Liver (tissue), 9 donors: ENCODE results near the gene MRPL52. TPM values are rescaled to one million over a fixed set of nuclear protein-coding genes. Genes with fewer than 3 reads are reported as not detected.

Experiments used
- DNase-seq: peaks from one replicate; pipeline ENCODE4 v3.0.0-alpha.2; 2017; ENCODE audit warnings: low spot score
- H3K27ac ChIP-seq, 2 donors: one replicate each; pipeline ENCODE4 v1.7.0; 2013; ENCODE audit warnings: inconsistent platforms in 2 of 2, low read length in 2 of 2, control low read depth in 1 of 2, low read depth in 1 of 2, mild to moderate bottlenecking in 1 of 2
- H3K27me3 ChIP-seq, 4 donors: one replicate each; pipeline versions ENCODE4 v1.6.1 to v1.7.0; 2013; ENCODE audit warnings: low read length in 3 of 4, inconsistent platforms in 1 of 4, mild to moderate bottlenecking in 1 of 4, moderate library complexity in 1 of 4; ENCODE audit not compliant: control insufficient read depth in 4 of 4, insufficient read depth in 4 of 4
- H3K36me3 ChIP-seq, 4 donors: one replicate each; pipeline versions ENCODE4 v1.6.1 to v1.7.0; 2013; ENCODE audit warnings: low read length in 3 of 4, mild to moderate bottlenecking in 3 of 4, low read depth in 1 of 4, moderate library complexity in 1 of 4; ENCODE audit not compliant: control insufficient read depth in 4 of 4, insufficient read depth in 3 of 4
- H3K4me1 ChIP-seq, 4 donors: one replicate each; pipeline versions ENCODE4 v1.6.1 to v1.7.0; 2013; ENCODE audit warnings: low read length in 3 of 4, mild to moderate bottlenecking in 3 of 4, moderate library complexity in 1 of 4; ENCODE audit not compliant: control insufficient read depth in 4 of 4, insufficient read depth in 4 of 4
- H3K4me3 ChIP-seq, 3 donors: one replicate each; pipeline versions ENCODE4 v1.6.1 to v1.7.0; 2013; ENCODE audit warnings: low read length in 3 of 3, control low read depth in 1 of 3, low read depth in 1 of 3, mild to moderate bottlenecking in 1 of 3
- H3K9ac ChIP-seq, 2 donors: one replicate each; pipeline ENCODE4 v1.7.0; 2013; ENCODE audit warnings: low read length in 2 of 2, mild to moderate bottlenecking in 2 of 2, moderate library complexity in 2 of 2, control low read depth in 1 of 2, low read depth in 1 of 2
- H3K9me3 ChIP-seq, 4 donors: one replicate each; pipeline versions ENCODE4 v1.6.1 to v1.7.0; 2013; ENCODE audit warnings: low read length in 3 of 4; ENCODE audit not compliant: control insufficient read depth in 4 of 4
- EGR1 ChIP-seq, 2 donors: IDR thresholded peaks; 2 replicates each; pipeline ENCODE4 v1.6.1; 2016 to 2018; ENCODE audit warnings: antibody characterized with exemption in 2 of 2, low read depth in 2 of 2
- FOXA1 ChIP-seq: IDR thresholded peaks from 2 replicates; pipeline ENCODE4 v1.6.1; 2016; ENCODE audit warnings: antibody characterized with exemption
- FOXA2 ChIP-seq: IDR thresholded peaks from 2 replicates; pipeline ENCODE4 v1.6.1; 2016; ENCODE audit warnings: antibody characterized with exemption
- GABPA ChIP-seq, 2 donors: IDR thresholded peaks in 1 of 2; conservative IDR thresholded peaks in 1 of 2; 2 replicates each; pipeline ENCODE4 v1.6.1; 2016; ENCODE audit warnings: antibody characterized with exemption in 2 of 2, mild to moderate bottlenecking in 1 of 2, moderate library complexity in 1 of 2
- HNF4G ChIP-seq: IDR thresholded peaks from 2 replicates; pipeline ENCODE4 v1.6.1; 2016; ENCODE audit warnings: antibody characterized with exemption
- JUND ChIP-seq, 2 donors: IDR thresholded peaks; 2 replicates each; pipeline ENCODE4 v1.6.1; 2016; ENCODE audit warnings: antibody characterized with exemption in 2 of 2
- NR2F2 ChIP-seq: IDR thresholded peaks from 2 replicates; pipeline ENCODE4 v1.6.1; 2016; ENCODE audit warnings: antibody characterized with exemption
- RAD21 ChIP-seq, 2 donors: IDR thresholded peaks; 2 replicates each; pipeline ENCODE4 v1.6.1; 2016; ENCODE audit warnings: antibody characterized with exemption in 2 of 2, mild to moderate bottlenecking in 2 of 2
- RXRA ChIP-seq, 2 donors: IDR thresholded peaks; 2 replicates each; pipeline ENCODE4 v1.6.1; 2017 to 2018; ENCODE audit warnings: antibody characterized with exemption in 2 of 2, mild to moderate bottlenecking in 1 of 2
- SP1 ChIP-seq: IDR thresholded peaks from 2 replicates; pipeline ENCODE4 v1.6.1; 2018; ENCODE audit warnings: antibody characterized with exemption, mild to moderate bottlenecking
- YY1 ChIP-seq: IDR thresholded peaks from 2 replicates; pipeline ENCODE4 v1.6.1; 2016; ENCODE audit warnings: antibody characterized with exemption, mild to moderate bottlenecking
- WGBS: extraction: QIAGEN DNeasy Blood & Tissue Kit; methylation state at CpG from one replicate; pipeline ENCODE4 v1.1.7; 2013; 5-methylcytosine and 5-hydroxymethylcytosine counted together
- polyA plus RNA-seq, 2 donors: library from polyadenylated mRNA; stranded (reverse) in 1 of 2; unstranded in 1 of 2; fragments of 200-250 nt in 1 of 2; fragments of >200 nt in 1 of 2; fragmentation: Nextera tagmentation in 1 of 2; extraction: Ambion mirVana in 1 of 2; gene quantifications; one replicate each; pipeline versions ENCODE4 v1.2.1 to v1.2.3, GENCODE V29; 2013 to 2015
- total RNA-seq, 2 donors: library from RNA; depleted of rRNA; stranded (reverse); fragments of >200 nt; gene quantifications; one replicate each; pipeline ENCODE4 v1.2.3, GENCODE V29; 2014
- TF ChIP-seq, protein P1 (sequence below): fragments of 150-350 bp; IDR thresholded peaks from 2 replicates; pipeline ENCODE4 v1.5.1; 2017; ENCODE audit warnings: improper control_type of control experiment, low read depth, low read length; ENCODE audit not compliant: missing input control
- TF ChIP-seq, protein P2 (sequence below): IDR thresholded peaks from 2 replicates; pipeline ENCODE4 v1.6.1; 2016; ENCODE audit warnings: antibody characterized with exemption
- TF ChIP-seq, protein P3 (sequence below): IDR thresholded peaks from 2 replicates; pipeline ENCODE4 v1.6.1; 2016; ENCODE audit warnings: antibody characterized with exemption
- TF ChIP-seq, protein P4 (sequence below): IDR thresholded peaks from 2 replicates; pipeline ENCODE4 v1.6.1; 2016; ENCODE audit warnings: antibody characterized with exemption
- TF ChIP-seq, protein P5 (sequence below): IDR thresholded peaks from 2 replicates; pipeline ENCODE4 v1.6.1; 2016; ENCODE audit warnings: antibody characterized with exemption, mild to moderate bottlenecking
- donor health status: healthy.
- donor health status: healthy.
- donor health status: healthy.
- donor health status: healthy.
- donor health status: healthy.

The MRPL52 gene
- total and polyA plus RNA-seq, 4 donors = 9.1 to 142 (median 36.6) TPM

DNA sequence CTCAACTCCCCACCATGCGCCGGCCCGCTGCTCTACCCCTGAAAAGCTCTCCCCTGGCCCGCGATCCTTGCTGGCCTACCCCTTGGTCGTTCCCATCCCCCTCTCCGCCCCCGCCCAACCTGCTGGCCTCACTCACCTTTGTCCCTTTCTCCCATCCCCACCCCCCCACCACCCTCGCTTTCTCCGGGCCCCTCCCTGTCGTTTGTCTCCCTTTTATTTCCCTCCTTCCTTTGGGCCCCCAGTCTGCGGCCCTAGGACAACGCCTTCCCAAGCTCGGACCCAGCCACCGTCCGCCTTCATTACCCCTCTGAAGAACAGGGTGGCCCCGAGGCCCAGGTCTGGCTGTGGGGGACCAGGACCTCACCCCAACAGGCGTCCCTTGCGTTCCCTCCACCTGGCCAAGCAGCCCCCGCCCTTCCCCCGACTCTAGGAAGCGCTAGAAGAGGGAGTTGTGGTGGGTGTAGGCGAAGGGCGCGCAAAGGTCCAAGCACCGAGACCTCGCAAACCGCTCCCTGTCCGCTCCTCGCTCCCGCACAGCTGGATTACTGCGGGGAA lies 7.6 kb upstream of the MRPL52 start:
- Histone ChIP-seq H3K27ac (peak overlapping the region in 1 of 2 donors; percentile 60), H3K4me3 (peak overlapping the region in 1 of 3 donors; percentile 45), H3K27me3 (no peaks in the 10 kb centered on the region), H3K9ac (no peak overlapping the region), H3K36me3 (no peaks in the 10 kb centered on the region), H3K9me3 (no peaks in the 10 kb centered on the region), H3K4me1 (peaks cover 0 to 20% (median 9%) of the 10 kb centered on the region in 4 donors)
- no peak for DNase-seq
- TF ChIP-seq HNF4G (no peak), NR2F2 (no peak), FOXA2 (no peak), RXRA (IDR thresholded peaks at IDR 0.05) (no peak), FOXA1 (no peak), RAD21 (IDR thresholded peaks at IDR 0.05) (no peak), JUND (IDR thresholded peaks at IDR 0.05) (no peak), SP1 (no peak), GABPA (IDR thresholded peaks at IDR 0.05 in 1 of 2, conservative IDR thresholded peaks at IDR 0.05 in 1 of 2) (no peak), EGR1 (IDR thresholded peaks at IDR 0.05; ENCODE audit: low read depth in 2 of 2) (no peak), YY1 (no peak)
- TF ChIP-seq, protein P1, sequence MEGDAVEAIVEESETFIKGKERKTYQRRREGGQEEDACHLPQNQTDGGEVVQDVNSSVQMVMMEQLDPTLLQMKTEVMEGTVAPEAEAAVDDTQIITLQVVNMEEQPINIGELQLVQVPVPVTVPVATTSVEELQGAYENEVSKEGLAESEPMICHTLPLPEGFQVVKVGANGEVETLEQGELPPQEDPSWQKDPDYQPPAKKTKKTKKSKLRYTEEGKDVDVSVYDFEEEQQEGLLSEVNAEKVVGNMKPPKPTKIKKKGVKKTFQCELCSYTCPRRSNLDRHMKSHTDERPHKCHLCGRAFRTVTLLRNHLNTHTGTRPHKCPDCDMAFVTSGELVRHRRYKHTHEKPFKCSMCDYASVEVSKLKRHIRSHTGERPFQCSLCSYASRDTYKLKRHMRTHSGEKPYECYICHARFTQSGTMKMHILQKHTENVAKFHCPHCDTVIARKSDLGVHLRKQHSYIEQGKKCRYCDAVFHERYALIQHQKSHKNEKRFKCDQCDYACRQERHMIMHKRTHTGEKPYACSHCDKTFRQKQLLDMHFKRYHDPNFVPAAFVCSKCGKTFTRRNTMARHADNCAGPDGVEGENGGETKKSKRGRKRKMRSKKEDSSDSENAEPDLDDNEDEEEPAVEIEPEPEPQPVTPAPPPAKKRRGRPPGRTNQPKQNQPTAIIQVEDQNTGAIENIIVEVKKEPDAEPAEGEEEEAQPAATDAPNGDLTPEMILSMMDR = no peak
- TF ChIP-seq, protein P2, sequence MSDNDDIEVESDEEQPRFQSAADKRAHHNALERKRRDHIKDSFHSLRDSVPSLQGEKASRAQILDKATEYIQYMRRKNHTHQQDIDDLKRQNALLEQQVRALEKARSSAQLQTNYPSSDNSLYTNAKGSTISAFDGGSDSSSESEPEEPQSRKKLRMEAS = no peak
- TF ChIP-seq, protein P3, sequence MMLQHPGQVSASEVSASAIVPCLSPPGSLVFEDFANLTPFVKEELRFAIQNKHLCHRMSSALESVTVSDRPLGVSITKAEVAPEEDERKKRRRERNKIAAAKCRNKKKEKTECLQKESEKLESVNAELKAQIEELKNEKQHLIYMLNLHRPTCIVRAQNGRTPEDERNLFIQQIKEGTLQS = no peak
- TF ChIP-seq, protein P4, sequence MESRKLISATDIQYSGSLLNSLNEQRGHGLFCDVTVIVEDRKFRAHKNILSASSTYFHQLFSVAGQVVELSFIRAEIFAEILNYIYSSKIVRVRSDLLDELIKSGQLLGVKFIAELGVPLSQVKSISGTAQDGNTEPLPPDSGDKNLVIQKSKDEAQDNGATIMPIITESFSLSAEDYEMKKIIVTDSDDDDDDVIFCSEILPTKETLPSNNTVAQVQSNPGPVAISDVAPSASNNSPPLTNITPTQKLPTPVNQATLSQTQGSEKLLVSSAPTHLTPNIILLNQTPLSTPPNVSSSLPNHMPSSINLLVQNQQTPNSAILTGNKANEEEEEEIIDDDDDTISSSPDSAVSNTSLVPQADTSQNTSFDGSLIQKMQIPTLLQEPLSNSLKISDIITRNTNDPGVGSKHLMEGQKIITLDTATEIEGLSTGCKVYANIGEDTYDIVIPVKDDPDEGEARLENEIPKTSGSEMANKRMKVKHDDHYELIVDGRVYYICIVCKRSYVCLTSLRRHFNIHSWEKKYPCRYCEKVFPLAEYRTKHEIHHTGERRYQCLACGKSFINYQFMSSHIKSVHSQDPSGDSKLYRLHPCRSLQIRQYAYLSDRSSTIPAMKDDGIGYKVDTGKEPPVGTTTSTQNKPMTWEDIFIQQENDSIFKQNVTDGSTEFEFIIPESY = no peak
- TF ChIP-seq, protein P5, sequence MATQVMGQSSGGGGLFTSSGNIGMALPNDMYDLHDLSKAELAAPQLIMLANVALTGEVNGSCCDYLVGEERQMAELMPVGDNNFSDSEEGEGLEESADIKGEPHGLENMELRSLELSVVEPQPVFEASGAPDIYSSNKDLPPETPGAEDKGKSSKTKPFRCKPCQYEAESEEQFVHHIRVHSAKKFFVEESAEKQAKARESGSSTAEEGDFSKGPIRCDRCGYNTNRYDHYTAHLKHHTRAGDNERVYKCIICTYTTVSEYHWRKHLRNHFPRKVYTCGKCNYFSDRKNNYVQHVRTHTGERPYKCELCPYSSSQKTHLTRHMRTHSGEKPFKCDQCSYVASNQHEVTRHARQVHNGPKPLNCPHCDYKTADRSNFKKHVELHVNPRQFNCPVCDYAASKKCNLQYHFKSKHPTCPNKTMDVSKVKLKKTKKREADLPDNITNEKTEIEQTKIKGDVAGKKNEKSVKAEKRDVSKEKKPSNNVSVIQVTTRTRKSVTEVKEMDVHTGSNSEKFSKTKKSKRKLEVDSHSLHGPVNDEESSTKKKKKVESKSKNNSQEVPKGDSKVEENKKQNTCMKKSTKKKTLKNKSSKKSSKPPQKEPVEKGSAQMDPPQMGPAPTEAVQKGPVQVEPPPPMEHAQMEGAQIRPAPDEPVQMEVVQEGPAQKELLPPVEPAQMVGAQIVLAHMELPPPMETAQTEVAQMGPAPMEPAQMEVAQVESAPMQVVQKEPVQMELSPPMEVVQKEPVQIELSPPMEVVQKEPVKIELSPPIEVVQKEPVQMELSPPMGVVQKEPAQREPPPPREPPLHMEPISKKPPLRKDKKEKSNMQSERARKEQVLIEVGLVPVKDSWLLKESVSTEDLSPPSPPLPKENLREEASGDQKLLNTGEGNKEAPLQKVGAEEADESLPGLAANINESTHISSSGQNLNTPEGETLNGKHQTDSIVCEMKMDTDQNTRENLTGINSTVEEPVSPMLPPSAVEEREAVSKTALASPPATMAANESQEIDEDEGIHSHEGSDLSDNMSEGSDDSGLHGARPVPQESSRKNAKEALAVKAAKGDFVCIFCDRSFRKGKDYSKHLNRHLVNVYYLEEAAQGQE = no peak
- 51% methylated on average over 32 of the region's 32 CpGs for WGBS
